Measurements from ENCODE around the gene SMC6.

The SMC6 gene

DNA sequence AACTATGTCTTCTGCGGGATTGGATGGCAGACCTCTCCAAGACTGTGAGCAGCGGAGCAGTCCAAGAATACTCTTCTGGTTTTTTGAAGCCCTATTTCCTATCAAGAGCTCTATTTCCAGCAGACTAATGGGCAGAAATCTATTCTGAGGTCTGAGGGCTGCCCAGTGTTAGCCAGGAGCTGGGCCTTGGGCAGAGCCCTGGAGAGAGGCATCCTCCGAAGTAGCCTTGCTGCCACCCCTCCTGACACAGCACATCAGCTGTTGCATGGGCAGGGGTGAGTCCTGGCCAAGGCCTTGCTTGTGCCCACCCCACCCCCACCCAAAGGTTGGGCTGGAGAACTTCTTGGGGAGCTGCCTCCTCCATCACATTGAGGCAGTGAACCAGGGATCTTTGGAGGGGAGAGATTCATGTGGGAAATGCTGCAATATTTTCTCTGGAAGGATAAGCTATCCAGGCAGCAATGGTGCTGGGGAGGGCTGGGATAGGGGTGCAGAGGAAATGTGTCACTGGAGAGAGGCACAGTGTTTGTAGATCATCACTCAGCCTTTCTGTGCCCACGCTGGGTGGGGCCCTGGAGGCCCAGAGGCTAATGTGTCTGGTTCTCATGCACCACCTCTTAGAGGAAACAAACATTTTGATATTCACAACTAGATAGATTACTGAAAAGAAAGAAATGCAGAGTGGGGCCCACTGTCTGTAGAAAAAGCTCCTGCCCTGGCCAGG, 108.5 kb downstream of the SMC6 start:
- DNase-seq, result no peak

- no peak for DNase-seq
These were observed 110.5 kb downstream of the SMC6 start for GRCh38 chr2:17643031-17643615.

DNA sequence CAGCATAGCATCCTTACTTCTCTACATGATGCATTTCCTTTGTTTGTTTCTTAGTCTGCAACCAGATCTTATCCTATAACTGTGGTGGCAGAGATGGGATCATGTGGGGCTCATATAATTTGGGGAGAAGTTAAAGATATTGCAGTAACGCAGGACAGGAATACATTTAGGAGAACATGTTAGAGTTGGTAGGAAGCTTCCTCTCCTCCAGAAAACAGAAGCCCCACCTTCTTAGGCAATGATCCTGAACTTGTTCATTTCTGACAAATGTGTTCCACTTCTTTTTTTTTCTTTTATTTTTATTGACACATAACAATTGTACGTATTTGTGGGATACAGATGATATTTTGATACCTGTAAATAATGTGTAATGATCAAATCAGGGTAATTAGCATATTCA, 113.2 kb downstream of the SMC6 start:
- no peak for DNase-seq

- no peak for DNase-seq
These were observed 115.3 kb downstream of the SMC6 start for GRCh38 chr2:17638196-17638743.

- no peak for DNase-seq
These were observed 116.3 kb downstream of the SMC6 start for GRCh38 chr2:17637131-17637906.

GRCh38 chr2:17636257-17636656, 117.4 kb downstream of the SMC6 start:
- no peak for DNase-seq

DNA sequence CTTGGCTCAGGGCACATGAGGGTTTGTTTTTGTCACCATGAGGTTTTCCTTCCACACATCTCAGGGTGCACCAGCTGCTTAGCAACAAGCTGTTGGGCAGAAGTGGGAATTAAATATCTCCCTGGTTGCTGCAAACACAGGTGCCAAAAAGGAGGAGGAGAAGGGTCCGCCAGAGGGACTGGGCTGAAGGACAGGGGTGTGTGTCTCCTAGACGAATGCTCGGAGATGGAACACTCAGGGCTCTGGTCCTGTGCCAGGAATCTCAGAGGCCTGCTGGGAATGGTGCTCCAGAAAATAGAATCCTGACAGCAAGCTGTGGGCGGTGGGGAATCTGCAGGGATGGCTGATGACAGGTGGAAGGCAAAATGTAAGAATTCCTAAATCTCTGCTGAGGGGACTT, 118.6 kb downstream of the SMC6 start:
- no peak for DNase-seq

- no peak for DNase-seq
These were observed 123.5 kb downstream of the SMC6 start for GRCh38 chr2:17630089-17630488.

- no peak for DNase-seq
These were observed 125.0 kb downstream of the SMC6 start for GRCh38 chr2:17628349-17629261.

DNA sequence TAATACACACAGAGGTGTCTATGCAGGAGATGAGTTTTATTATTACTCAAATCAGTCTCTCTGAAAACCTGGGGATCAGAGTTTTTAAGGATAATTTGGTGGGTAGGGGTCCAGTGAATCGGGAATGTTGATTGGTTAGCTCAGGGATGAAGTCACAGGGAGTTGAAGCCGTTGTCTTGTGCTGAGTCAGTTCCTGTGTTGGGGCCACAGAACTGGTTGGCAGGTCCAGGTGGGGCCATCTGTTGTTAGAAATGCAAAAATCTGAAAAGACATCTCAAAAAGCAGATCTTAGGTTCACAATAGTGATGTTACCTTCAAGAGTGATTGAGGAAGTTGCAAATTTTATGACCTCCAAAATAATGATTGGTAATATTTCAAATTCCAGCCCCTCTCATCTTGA, 126.2 kb downstream of the SMC6 start:
- no peak for DNase-seq

GRCh38 chr2:17626986-17627385, 126.6 kb downstream of the SMC6 start:
- DNase-seq, result no peak

GRCh38 chr2:17625446-17625845, 128.2 kb downstream of the SMC6 start:
- DNase-seq, result no peak

GRCh38 chr2:17621781-17622180, 131.8 kb downstream of the SMC6 start:
- no peak for DNase-seq

GRCh38 chr2:17620841-17621240, 132.8 kb downstream of the SMC6 start:
- DNase-seq, result no peak

DNA sequence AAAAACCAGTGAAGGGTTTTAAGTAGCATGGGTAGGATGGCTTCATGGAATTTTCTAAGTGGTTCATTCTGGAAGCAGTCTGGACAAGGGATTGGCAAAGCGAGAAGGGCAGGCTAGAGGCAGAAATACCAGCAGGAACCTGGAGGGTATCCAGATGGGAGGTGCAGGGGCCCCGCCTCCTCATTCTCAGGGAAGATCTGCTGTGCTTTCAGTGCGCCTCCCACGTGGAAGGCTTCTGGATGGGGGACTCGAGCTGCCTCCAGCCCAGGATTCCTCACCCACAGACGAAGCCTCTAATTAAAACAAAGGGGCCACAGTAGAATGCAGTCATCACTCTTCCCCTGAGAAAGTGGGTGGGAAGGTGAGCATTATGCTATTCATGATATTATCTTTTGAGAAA, 133.3 kb downstream of the SMC6 start:
- no peak for DNase-seq

GRCh38 chr2:17617955-17618354, 135.7 kb downstream of the SMC6 start:
- DNase-seq, result no peak

GRCh38 chr2:17617516-17617915, 136.1 kb downstream of the SMC6 start:
- DNase-seq, result no peak

- no peak for DNase-seq
These were observed 137.2 kb downstream of the SMC6 start for GRCh38 chr2:17616405-17616804.

DNA sequence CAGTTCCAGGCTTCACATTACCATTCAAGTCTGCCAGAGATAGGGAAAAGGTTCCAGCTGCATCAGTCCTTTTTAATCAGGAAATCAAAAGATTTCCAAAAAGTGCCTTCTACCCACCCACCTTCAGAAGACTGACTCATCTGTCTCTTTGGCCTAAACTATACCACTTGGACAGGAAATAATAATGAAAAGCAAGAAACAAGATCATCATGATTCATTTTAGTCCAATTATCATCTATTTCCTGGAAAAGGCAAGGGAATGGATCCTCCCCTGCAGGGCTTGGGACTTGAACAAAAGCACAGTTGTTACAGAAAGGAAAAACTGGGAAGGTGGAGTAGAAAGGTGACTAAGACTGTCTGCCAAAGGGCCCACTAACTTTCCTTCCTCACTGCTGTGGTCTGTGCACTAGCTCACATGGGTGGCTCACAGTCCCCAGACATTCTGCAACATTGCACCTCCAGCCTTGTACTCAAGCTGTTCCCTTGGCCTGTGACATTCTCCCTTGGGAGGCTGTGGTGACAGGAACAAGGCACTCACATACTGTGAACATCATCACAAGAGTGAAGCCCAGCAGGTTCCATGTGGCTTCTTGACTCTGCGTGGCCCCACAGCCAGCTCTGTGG, 137.8 kb downstream of the SMC6 start:
- DNase-seq, result no peak

DNA sequence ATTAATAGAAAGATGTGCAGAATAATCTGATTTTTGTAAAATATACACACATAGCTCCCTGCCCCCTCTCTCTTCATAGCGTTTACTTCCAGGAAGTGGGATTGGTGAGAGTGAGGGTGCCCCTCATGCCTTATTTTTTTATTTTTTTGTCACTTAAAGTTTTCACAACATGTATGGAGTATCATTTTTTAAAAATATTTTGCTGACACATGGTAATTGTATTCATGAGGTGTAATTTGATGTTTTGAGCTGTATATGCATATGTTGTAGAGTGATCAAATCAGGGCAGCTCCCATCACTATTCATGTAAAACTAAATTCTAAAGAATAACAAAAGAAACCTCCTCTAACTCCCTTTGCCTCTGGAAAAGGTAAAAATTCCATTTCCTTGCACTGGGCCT, 138.5 kb downstream of the SMC6 start:
- no peak for DNase-seq

DNA sequence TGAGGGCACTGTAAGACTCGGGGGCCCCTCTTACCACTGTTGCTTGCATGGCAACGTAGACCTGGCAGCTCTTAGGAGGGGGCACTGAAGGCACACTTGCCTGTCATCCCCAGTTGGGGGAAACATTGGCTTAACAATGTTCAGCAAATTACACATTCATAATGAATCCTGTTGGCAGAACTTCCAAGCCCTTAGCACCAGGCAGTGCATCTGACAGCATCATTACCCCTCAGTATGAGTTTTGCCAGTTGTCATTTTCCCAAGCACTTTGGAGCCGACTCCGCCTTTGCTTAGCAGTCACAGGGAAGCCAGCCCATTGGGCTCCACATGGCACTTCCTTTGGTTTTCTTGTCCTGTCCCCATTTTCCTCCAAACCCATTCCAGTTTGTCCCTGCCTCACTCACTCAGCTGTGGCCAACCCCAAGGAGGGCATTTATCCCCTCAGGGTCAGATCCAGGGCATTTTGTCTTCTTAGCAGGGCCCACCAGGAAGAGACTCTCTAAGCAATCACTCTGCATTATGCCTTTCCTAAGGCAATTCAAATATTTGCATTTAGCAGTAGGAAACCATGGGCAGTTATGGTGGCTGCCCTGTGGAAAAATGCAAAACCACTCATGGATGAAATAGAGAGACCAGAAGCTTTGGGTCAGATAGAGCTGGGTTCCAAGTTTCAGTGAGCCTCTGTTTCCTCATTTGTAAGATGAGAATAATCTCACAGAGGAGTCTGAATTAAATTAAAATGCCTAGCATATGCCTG, 139.3 kb downstream of the SMC6 start:
- no peak for DNase-seq

Measured in activated CD8-positive, alpha-beta memory T cell treated with anti-CD3 and anti-CD28 coated beads, Interleukin-2, amount 50 U/mL, for 48 hours (primary cell).